Lower leg skin (tissue), 4 donors: ENCODE data around the gene COX7A1. TPM values are rescaled to one million over a fixed set of nuclear protein-coding genes. Genes with fewer than 3 reads are reported as not detected.
A peak's percentile ranks its signal among the peaks of the same experiment; 100 is the strongest.

Source experiments
- DNase-seq, 2 donors: peaks; one replicate each; pipeline ENCODE4 v3.0.0-alpha.2; 2019; ENCODE audit warnings: low spot score in 2 of 2
- H3K4me3 ChIP-seq: fragments of 200-600 bp; sonication (generic); 2 replicates; pipeline ENCODE4 v1.5.1; 2017; ENCODE audit warnings: mild to moderate bottlenecking, low read depth; ENCODE audit not compliant: poor library complexity, severe bottlenecking
- POLR2A ChIP-seq, 2 donors: fragments of 450-650 bp; IDR thresholded peaks; one replicate each; pipeline ENCODE4 v1.6.1; 2016 to 2017; ENCODE audit warnings: antibody characterized with exemption in 2 of 2, mild to moderate bottlenecking in 1 of 2, moderate library complexity in 1 of 2
- WGBS, 2 donors: methylation state at CpG; one replicate each; pipeline ENCODE4 v1.1.5; 2018; 5-methylcytosine and 5-hydroxymethylcytosine counted together
- intact Hi-C: fragments of 100-400 bp; cut with DNase I; formaldehyde crosslinking; loops from one replicate; pipeline ENCODE4 v1.15.0; 2023; ENCODE audit warnings: low total_unique reads
- total RNA-seq, 4 donors: library from RNA; depleted of rRNA; stranded (reverse); fragments of >200 nt; gene quantifications; one replicate each; pipeline ENCODE4 v1.1.0, GENCODE V29; 2016
- TF ChIP-seq, protein P1 (sequence below), 3 donors: fragments of 450-650 bp; IDR thresholded peaks; one replicate each; pipeline ENCODE4 v1.5.1; 2016; ENCODE audit warnings: antibody characterized with exemption in 3 of 3, mild to moderate bottlenecking in 3 of 3, moderate library complexity in 2 of 3

Gene COX7A1
- total RNA-seq, 4 donors from 2014 or later = 1.1 to 12.9 (median 6.3) TPM

DNA sequence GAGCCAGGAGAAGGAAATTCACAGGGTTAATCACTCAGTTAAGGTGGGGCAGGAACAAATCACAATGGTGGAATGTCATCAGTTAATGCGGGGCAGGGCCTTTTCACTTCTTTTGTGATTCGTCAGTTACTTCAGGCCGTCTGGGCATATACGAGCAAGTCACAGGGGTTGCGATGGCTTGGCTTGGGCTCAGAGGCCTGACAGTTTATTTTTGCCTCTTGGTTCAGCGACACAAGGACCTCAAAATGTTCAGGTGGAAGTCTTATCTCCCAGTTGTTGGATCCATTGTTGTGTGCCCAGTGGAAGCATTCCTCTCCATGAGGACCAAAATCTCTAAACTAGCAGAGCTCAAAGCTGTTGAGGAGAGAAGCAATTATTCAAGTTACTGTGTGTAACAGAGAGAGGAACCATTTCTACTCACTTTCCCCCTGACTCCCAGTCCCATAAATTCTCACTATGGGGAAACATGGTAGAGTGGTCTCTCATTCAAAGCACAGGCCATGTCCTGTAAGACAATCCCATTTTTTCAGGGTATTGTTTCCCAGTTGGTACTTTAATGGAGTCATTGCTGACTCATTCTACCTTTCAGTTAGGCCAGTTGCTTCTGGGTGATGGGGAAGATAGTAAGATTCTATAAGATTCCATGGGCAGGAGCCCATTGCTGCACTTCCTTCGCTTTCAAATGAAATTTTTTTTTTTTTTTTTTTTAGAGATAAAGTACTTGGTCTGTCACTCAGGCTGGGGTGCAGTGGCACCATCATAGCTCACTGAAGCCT lies 8.8 kb upstream of the COX7A1 start:
- no peak for TF ChIP-seq POLR2A (IDR thresholded peaks at IDR 0.05)
- TF ChIP-seq, protein P1, sequence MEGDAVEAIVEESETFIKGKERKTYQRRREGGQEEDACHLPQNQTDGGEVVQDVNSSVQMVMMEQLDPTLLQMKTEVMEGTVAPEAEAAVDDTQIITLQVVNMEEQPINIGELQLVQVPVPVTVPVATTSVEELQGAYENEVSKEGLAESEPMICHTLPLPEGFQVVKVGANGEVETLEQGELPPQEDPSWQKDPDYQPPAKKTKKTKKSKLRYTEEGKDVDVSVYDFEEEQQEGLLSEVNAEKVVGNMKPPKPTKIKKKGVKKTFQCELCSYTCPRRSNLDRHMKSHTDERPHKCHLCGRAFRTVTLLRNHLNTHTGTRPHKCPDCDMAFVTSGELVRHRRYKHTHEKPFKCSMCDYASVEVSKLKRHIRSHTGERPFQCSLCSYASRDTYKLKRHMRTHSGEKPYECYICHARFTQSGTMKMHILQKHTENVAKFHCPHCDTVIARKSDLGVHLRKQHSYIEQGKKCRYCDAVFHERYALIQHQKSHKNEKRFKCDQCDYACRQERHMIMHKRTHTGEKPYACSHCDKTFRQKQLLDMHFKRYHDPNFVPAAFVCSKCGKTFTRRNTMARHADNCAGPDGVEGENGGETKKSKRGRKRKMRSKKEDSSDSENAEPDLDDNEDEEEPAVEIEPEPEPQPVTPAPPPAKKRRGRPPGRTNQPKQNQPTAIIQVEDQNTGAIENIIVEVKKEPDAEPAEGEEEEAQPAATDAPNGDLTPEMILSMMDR (IDR thresholded peaks at IDR 0.05) = no peak
- H3K4me3 ChIP-seq = no peak overlapping the region
- 82 to 91% methylated on average over 7 of the region's 7 CpGs for whole genome bisulfite sequencing, 2 donors
- DNase-seq = no peak
- intact Hi-C loops = no loop called here

DNA sequence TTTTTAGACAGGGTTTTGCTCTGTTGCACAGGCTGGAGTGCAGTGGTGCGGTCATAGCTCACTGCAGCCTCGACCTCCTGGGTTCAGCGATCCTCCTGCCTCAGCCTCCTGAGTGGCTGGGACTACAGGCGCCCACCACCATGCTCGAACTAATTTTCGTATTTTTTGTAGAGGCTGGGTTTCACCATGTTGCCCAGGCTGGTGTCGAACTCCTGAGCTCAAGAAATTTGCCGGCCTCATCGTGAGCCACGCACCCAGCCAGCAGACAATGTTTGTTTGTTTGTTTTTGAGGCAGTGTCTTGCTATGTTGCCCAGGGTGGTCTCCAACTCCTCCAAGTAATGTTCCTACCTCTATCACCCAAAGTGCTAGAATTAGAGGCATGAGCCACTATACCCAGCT lies 879 bp upstream of the COX7A1 start:
- DNase-seq = no peak
- H3K4me3 ChIP-seq = no peak overlapping the region
- TF ChIP-seq POLR2A (IDR thresholded peaks at IDR 0.05) = no peak
- TF ChIP-seq, protein P1 (IDR thresholded peaks at IDR 0.05) = no peak
- intact Hi-C loops = no loop called here
- whole genome bisulfite sequencing, 2 donors = 93 to 96% methylated on average over 10 of the region's 10 CpGs

DNA sequence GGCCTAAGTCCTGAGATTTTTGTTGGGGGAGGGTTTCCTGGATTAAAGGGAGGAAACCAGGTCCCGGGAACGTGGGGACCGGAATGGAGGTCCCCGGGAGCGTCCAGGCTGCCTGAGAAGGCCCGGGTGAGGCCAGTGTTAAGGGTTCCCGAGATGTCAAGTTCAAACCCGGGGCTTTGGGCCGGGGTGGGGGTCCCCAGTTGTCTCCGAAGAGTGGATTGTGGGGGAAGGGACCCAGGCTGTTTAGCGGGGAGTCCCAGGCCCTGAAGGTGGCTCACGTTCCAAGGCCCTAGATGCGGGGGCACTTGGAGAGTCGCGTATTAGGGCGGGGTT lies 262 bp downstream of the COX7A1 start:
- H3K4me3 ChIP-seq = peak overlapping the region; percentile 38
- intact Hi-C loops = no loop called here
- 27 to 34% methylated on average over 12 to 16 of the region's 16 CpGs for WGBS, 2 donors
- TF ChIP-seq, protein P1 (IDR thresholded peaks at IDR 0.05) = no peak
- TF ChIP-seq POLR2A (IDR thresholded peaks at IDR 0.05) = no peak
- peak in 1 of 2 donors; percentile 88 for DNase-seq

DNA sequence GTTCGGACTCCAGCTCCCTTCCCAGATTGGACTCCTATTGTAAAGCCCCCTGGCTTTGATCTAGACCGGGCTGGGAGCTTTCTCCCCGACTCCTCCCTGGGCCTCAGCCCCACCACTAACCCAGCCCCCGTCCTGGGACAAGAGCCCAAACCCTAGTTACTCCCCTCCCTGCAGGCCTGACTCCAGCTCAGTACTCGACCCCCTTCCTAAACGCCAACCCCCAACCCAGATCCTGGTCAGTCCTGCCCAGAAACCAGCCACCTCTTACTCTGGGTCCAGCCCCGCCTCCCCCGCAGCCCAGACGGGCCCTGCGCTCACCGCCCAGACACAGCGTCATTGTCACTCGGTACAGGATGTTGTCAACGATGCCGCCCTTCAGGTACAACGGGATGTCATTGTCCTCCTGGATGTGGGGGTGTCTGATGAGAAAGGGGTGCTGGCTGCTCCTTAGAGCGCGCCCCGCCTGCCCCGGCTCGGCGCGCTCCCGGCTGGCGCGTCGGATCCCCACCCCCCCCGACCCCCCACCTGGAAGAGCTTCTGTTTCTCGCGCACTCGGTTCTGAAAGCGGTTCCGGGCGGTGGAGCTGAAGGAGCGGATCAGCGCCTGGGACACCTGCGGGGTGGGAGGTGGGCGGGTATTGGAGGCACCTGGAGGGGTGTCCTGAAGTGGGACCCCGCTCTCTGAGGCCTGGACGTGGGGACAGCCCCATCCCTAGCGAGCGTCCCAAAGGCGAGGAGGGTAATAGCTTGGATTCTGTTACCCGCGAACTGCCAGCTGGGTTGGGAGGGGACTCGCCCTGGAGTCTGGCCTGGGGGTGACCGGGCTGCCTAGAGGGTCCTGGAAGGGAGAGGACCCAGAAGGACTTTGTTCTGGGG lies 866 bp downstream of the COX7A1 start:
- 44 to 54% methylated on average over 27 to 35 of the region's 47 CpGs for WGBS, 2 donors
- intact Hi-C loops = no loop called here

DNA sequence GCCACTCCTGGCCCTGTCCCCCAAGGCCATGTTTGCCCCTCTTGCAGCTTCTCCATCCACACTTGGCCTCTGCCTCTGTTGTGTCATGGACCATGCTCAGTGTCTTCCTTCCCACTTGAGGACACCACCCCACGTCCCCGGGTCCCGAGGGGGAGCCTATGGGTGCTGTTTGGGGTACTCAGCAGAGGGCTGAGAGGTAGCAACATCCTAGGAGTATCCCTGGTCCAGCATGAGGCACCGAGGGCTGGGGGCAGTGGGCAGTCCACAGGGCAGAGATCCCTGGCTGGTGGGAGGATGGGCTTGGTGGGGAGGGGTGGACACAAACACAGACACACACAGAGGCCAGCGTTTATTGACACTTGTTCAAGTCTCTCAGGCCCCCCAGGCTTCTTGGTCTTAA lies 1.7 kb downstream of the COX7A1 start:
- intact Hi-C loops = no loop called here
- peak in 1 of 2 donors; percentile 87 for DNase-seq
- TF ChIP-seq, protein P1 (IDR thresholded peaks at IDR 0.05) = no peak
- TF ChIP-seq POLR2A (IDR thresholded peaks at IDR 0.05) = no peak
- WGBS, 2 donors = 57 to 71% methylated on average over 5 of the region's 5 CpGs
- H3K4me3 ChIP-seq = no peak overlapping the region

More for the DNA sequence above, 866 bp downstream of the COX7A1 start:
- TF ChIP-seq POLR2A (IDR thresholded peaks at IDR 0.05) = no peak
- TF ChIP-seq, protein P1 (IDR thresholded peaks at IDR 0.05) = no peak
- peak overlapping the region; percentile 38 for H3K4me3 ChIP-seq
- peak; percentile 54 to 95 for DNase-seq
